GM21515 (cell line): ENCODE data around the gene NRTN.
"Not testable (repeated sequence)": the region's sequence is repeated elsewhere in the genome, so short reads cannot be mapped to it uniquely, and the experiment has no call there.

Experiments used
- ATAC-seq: cut with Tn5 transposase; IDR thresholded peaks from one replicate; pipeline ENCODE4 v1.9.1; 2021; ENCODE audit not compliant: unreplicated experiment

NRTN gene

DNA sequence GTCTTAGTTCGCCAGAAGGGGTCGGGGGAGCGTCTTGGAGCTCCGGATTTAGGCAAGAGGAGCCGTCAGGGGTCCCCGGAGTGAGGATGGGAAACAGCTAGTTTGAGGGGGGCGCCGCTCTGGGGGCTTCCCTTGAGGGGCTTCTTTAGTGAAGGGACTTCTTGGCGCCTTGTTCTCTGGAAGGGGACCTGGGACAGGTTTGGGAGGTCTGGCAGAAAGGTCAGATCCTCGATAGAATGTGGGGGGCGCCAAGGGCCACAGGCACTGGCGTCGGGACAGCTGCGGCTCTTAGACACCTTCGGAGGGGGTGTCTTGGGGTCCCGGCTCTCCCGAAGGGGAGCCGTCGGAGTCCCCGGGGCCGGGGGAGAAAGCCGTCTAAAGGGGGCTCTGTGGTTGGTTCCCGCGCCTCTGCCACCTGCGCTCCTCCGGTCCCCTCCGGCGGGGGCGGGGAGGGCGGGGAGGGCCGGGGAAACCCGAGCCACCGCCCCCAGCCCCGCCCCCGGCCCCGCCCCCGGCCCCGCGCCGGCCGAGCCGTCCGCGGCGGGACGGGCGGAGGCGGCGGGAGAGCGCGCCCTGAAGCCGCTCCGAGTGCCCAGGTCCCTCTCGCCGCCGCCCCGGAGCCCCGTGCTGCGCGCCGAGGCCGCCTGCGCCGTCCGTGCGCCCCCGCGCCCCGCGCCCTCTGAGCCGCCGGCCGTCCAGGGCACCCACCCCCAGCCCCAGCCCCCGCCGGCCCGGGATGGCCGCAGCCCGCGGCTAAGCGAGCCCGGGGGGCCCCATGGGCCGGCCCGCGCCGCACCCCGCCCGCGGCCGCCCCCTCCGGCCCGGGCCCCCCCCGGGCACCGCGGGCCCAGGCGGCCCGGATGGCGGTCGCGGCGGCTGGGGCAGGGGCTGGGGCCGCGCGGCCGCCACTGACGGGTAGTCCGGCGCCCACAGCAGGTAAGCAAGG lies at the start of gene NRTN:
NRTN (plus strand) TSS at position 552 of the 946 bp plus-strand sequence. CDS start 19,099 bp downstream, outside the sequence.
- no peak for ATAC-seq

GRCh38 chr19:5762608-5763217 lies 42.2 kb upstream of the NRTN start:
- ATAC-seq: no peak

DNA sequence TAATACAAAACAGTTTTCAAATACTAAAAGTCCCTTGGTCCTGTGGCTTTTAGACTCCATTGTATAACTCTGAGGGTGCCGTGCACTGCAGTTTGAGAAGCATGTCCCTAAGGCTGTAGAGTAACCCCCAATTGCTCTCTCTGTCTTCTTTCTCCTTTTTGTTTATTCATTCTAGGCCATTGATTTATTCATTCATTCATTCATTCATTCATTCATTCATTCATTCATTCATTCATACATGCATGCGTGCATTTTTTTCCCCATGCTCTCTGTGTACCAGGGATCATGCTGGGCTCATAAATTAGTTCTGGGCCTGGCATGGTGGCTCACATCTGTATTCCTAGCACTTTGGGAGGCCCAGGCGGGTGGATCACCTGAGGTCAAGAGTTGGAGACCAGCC lies 39.6 kb upstream of the NRTN start:
- no peak for ATAC-seq

DNA sequence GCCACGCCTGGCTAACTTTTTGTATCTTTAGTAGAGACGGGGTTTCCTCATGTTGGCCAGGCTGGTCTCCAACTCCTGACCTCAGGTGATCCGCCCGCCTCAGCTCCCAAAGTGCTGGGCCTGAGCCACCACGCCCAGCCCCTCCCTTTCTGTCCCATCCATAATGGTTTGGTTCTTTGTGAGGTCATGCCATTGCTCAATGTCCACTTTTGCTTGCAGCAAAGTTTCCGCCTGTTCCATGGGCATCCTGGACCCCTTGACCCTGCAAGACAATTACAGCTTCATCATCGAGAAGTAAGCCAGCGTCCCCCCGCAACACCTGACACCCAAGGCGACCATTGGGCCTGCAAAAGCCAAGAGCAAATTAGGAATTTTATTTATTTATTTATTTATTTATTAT lies 36.9 kb upstream of the NRTN start:
- ATAC-seq: no peak

- no peak for ATAC-seq
These were observed 32.5 kb upstream of the NRTN start for GRCh38 chr19:5772416-5772815.

GRCh38 chr19:5773276-5773675 lies 31.6 kb upstream of the NRTN start:
- no peak for ATAC-seq

GRCh38 chr19:5774921-5775320 lies 29.9 kb upstream of the NRTN start:
- ATAC-seq: no peak

DNA sequence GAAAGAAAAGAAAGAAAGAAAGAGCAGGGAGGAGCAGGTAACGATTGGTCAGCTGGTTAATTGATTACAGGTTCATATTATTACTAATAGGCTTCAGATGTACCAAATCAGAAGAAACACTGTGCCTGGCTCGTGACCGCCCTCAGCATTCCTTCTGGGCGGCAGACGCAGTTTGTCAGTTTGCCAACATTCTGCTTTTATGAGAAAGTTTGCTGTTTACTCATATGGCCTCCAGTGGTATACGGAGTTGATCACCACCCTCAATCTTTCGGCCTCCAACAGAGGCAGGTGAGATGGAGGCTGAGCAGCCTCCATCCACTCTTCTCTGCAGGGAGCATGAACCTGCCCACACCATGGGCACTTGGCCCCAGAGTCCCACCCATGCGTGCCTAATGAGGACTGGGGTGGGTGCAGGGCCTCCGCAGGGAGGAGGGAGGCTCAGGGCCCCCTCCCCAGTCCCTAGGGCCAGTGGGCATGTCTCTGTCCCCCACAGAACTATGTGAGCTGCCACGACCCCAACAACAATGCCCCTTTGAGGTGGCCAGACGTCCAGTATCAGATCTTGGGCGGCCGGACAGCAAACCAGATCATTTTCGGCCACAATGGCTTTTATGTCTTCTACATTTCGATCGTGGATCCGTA lies 29.1 kb upstream of the NRTN start:
- ATAC-seq: no peak

GRCh38 chr19:5778402-5778801 lies 26.5 kb upstream of the NRTN start:
- no peak for ATAC-seq

- not testable (repeated sequence) for ATAC-seq
These were observed 24.0 kb upstream of the NRTN start for GRCh38 chr19:5780916-5781315.

- ATAC-seq: no peak
These were observed 22.5 kb upstream of the NRTN start for GRCh38 chr19:5782322-5782721.

DNA sequence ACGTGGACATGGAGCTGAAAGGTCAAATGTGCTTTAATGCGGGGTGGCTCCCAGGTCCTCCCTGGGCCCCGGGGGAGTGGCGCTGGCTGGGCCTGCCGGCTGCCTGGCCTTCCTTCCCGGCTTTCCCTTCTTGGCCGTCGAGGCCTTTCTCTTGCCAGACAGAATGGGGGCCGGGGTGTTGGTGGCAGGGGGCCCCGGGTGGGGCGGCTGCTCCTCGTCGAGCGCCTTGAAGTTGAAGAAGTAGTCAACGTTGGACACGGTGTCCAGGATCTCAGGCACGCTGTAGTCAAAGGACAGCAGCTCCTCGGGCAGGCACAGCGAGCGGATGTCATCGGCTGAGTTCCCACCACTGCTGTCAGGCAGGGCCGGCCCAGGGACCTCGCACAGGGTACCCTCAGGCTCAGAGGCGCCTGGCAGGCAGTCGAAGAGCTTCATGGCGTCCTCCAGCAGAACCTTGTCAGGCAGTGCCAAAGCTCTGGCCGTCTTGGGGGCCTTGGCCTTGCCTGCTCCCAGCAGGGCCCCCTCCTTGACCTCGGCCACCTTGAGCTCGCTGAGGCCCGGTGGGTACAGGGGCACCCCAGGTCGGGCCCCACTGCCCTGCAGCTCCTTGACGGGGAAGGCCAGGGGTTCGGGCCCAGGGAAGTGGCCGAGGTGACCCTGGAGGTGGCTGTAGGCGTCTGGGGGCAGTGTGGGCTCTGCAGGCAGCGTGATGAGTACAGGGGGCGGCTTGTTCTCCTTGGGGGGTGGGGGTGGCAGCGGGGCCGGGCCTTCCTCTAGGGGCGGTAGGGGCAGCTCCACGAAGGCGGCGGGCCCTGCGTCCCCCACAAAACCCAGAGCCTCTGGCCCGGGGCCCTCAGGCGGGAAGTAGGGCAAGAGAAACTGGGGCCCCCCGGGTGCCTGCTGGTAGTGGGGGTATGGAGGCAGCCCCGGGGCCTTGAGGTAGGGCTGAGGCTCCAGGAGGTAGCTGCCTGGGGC lies 21.6 kb upstream of the NRTN start:
- no peak for ATAC-seq

DNA sequence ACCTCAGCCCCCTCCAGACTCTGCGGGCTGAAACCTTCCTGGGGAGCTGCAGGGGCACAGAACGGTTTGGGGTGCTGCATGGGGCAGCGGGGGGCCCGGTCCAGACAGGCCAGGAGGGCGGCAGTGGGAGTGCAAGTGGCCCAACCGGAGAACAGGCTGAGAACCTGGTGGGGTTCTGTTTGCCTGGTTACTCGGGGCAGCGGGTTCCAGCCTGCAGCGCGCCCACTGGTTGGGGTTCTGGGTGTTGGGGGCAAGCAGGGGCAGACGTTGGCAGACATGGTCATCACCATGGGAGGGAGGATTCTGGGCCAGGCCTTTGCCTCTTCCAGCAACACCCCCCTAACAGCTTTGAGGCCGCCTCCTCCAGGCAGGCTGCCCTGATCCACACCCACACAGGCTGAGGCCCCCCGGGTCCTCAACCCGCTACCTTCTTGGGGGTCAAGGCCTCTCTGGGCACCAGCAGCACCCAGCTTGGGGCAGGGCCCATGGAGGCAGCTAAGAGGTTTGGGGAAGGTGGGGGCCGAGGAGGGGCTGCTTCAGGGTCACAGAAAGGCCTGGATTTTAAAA lies 20.2 kb upstream of the NRTN start, which contains the start of gene PRR22:
PRR22 (minus strand) TSS at position 166 of the 567 bp plus-strand sequence; CDS start at position 80, 86 bp downstream.
- ATAC-seq: no peak

GRCh38 chr19:5785423-5785822 lies 19.4 kb upstream of the NRTN start:
- ATAC-seq: no peak

- no peak for ATAC-seq
These were observed 18.1 kb upstream of the NRTN start for GRCh38 chr19:5786593-5787408.

DNA sequence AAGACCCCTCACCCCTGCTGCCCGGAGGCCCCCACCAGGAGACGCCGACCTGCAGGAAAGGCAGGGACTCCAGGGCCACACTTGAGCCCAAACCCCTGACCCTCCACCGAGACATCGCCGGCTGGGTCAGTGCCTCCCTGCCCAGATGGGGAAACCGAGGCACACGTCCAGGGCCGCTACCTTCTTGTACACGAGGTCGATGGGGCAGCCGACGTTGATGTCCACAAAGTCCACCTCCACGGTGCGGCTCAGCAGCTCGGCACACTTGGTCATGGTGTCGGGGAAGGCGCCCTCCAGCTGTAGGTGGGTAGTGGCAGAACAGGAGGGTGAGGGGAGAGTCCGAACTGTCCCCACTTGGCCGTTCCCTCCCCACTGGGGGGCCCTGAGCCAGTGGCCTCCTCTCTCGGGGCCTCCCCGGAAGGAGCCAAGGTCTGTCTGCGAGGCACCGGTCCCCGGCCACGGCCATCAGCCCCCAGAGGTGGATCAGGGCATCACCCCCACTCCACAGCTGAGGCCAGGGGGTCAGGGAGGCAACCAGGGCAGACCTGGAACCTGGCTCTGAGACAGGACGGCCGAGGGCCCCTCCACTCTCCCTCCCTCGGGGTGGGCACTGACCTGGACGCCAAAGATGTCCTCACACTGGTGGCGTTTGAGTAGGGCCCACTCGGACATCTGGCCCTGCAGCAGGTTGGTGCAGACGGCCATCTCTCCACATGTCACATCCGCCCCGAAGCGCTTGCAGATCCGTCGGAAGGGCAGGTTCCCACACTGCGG lies 17.3 kb upstream of the NRTN start:
- ATAC-seq: no peak

DNA sequence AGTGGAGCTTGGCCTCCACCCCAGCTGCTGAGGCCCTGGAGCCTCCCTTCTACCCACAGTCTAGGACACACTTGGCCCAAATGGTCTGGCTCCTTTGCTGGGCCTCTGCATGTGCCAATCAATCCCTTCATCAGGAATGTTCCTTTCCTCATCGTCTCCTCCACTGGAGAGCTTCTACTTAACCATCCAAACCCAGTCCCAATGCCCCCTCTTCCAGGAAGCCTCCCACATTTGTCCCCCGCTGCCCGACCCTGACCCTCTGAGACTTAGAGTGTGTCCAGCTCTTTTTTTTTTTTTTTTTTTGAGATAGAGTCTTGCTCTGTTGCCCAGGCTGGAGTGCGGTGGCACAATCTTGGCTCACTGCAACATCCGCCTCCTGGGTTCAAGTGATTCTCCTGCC lies 16.4 kb upstream of the NRTN start:
- ATAC-seq: no peak

DNA sequence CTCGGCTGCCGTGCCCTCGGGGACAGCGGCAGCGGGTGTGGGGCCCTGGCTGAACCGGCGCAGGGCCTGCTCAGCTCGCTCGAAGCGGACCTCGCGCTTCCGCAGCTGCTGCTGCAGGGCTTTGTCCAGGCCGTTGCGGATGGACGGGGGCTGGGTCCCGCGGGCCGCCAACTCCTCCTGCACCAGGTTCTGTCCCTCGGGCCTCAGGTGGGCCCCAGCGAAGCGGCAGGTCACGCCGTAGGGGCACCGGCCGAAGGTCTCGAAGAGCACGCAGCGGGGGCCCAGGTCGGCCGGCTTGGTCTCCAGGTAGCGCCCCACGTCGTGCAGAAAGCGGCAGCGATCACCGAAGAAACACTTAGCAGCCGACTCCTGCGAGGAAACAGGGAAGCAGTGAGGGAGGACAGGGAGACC lies 15.5 kb upstream of the NRTN start:
- no peak for ATAC-seq
